Measurements from ENCODE around the gene NDOR1.
A peak's percentile ranks its signal among the peaks of the same experiment; 100 is the strongest.

DNA sequence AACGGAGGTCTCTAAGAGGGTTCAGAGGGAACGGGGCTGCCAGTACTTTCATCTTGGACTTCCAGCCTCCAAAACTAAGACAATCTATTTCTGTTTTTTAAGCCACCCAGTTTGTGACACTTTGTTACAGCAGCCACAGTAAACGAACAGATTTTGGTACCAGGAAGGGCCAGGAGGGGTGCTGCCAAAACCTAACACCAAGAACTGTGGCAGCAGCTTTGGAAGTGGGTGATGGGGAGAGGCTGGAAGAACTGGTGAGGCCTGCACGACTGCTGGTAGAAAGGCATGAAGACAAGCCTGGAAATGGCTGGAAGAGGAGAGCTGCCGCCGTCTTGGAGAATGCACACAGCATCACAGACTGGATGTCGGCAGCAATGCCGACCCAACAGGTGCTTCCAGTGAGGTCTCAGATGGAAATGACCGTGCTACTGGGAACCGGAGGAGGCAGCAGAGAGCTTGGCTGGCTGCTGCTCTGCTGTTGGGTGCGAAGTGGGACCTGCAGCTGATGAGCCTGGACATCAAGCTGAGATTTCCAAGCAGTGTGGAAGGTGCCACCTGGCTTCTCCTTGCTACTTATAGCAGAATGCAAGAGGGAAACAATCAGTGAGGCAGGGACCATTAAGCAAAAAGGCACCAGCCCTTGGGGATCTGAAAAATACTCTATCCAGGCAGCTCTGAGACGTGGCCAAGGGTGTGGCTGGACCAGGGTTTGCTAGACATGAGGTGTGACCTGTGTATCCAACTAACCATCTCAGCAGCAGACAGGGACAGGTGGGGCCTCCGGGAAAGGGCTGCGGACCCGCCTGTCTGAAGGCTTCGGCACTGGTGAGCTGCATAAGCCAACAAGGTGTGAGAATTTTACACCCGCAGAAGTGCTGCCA is 29.0 kb upstream of the NDOR1 start:
- TF ChIP-seq, protein P1, sequence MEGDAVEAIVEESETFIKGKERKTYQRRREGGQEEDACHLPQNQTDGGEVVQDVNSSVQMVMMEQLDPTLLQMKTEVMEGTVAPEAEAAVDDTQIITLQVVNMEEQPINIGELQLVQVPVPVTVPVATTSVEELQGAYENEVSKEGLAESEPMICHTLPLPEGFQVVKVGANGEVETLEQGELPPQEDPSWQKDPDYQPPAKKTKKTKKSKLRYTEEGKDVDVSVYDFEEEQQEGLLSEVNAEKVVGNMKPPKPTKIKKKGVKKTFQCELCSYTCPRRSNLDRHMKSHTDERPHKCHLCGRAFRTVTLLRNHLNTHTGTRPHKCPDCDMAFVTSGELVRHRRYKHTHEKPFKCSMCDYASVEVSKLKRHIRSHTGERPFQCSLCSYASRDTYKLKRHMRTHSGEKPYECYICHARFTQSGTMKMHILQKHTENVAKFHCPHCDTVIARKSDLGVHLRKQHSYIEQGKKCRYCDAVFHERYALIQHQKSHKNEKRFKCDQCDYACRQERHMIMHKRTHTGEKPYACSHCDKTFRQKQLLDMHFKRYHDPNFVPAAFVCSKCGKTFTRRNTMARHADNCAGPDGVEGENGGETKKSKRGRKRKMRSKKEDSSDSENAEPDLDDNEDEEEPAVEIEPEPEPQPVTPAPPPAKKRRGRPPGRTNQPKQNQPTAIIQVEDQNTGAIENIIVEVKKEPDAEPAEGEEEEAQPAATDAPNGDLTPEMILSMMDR (IDR thresholded peaks at IDR 0.05; ENCODE audit: insufficient read depth, low read length): peak; percentile 71
- TF ChIP-seq REST (IDR thresholded peaks at IDR 0.05; ENCODE audit: insufficient replicate concordance, low read depth) (no peak), POLR2AphosphoS5 (IDR thresholded peaks at IDR 0.05; ENCODE audit: low read depth) (peak; percentile 25; the same call in 1 of the 2 replicates), GABPA (IDR thresholded peaks at IDR 0.05; ENCODE audit: low read depth) (no peak), SPI1 (IDR thresholded peaks at IDR 0.05; ENCODE audit: borderline replicate concordance, low read depth) (no peak)

All from HL-60 (cell line).